NCI-H69 (cell line): ENCODE results near the gene SFRP2.

Experiments used
- DNase-seq: peaks from one replicate; lab custom pipeline; 2025; lab: John Stamatoyannopoulos, UW

The SFRP2 gene

GRCh38 chr4:153771046-153771445, 17.8 kb downstream of the SFRP2 start:
- DNase-seq: no peak

GRCh38 chr4:153766758-153767157, 22.1 kb downstream of the SFRP2 start:
- no peak for DNase-seq

GRCh38 chr4:153765894-153766293, 23.0 kb downstream of the SFRP2 start:
- DNase-seq: peak; percentile 4

GRCh38 chr4:153764601-153765368, 24.1 kb downstream of the SFRP2 start:
- no peak for DNase-seq

GRCh38 chr4:153763404-153763803, 25.5 kb downstream of the SFRP2 start:
- peak; percentile 4 for DNase-seq

GRCh38 chr4:153759407-153760316, 29.2 kb downstream of the SFRP2 start, which contains the start of gene RNF175:
RNF175 (minus strand) TSS chr4:153760024; CDS start chr4:153759862, 162 bp downstream.
- peak; percentile 9 for DNase-seq

- no peak for DNase-seq
Measured at GRCh38 chr4:153758688-153759406, 30.0 kb downstream of the SFRP2 start.

DNA sequence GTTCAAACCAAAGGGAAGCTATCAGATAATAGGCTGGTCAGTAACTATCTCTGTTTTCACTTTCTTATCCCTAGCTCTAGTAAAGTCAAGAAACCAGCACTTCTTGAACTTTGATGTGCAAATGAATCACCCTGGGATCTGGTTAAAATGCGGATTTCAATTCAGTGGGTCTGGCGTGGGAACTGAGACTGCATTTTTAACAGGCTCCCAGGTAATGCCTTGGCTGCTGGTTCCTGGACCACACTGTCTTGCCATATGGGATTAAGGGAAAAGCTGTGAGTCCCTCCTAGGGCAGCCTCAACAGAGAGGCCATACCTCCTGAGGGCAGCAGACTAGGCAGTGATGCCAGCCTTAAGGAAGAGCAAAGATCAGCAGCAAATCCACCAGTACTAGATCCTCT, 30.7 kb downstream of the SFRP2 start:
- DNase-seq: no peak

GRCh38 chr4:153757407-153757806, 31.5 kb downstream of the SFRP2 start:
- no peak for DNase-seq

DNA sequence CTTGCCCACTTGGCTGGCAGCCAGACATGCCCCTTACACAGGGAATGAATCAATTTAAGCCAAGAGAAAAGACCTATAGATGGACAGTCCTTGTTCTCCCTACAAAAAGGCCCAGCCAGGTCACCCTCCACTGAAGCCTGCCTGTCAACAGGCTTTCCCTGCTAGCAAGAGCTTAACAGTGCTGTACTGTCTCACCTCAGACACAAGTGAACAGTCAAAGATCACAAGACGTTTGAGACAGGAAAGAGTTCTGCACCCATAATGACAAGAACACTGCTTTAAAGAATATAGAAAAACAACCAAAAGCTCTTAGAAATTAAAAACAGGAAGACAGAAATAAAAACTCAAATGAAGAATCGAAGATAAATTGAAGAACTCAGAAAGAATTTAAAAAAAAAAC, 33.7 kb downstream of the SFRP2 start:
- DNase-seq: no peak

- peak; percentile 72 for DNase-seq
Measured at GRCh38 chr4:153750197-153750817, 38.6 kb downstream of the SFRP2 start.

DNA sequence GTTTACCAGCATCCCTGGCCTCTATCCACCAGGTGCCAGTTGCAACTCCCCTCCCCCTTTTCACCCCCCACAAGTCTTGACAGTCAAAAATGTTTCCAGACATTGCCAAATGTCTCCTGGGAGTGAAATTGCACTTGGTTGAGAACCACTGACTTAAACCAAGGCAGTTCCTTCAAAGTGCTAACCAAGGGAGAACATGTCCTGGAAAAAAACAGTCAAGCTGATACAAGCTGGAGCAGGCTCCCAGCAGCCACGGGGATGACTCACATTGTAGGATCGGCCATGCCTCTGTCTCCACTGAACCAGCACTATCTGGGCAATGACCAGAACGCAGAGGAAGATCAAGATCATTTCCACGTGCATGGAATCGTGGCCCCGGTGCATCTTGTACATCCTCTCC, 40.5 kb downstream of the SFRP2 start:
- no peak for DNase-seq

- DNase-seq: no peak
Measured at GRCh38 chr4:153747406-153747955, 41.4 kb downstream of the SFRP2 start.

DNA sequence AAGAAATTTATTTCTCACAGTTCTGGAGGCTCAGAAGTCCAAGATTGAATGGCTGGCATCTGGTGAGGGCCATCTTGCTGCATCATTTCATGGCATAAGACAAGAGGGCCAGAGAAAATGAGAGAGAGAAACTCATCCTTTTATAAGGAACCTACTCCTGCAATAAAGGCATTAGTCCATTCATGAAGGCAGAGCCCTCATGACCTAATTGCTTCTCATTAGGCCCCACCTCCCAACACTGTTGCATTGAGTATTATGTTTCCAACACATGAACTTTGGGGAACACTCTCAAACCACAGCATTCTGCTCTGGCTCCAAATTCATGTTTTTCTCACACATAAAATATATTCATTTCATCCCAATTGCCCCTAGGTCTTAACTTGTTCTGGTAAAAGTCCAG, 43.2 kb downstream of the SFRP2 start:
- no peak for DNase-seq

- DNase-seq: no peak
Measured at GRCh38 chr4:153741541-153741940, 47.3 kb downstream of the SFRP2 start.

GRCh38 chr4:153735906-153736461, 52.9 kb downstream of the SFRP2 start:
- no peak for DNase-seq

GRCh38 chr4:153733751-153734448, 55.0 kb downstream of the SFRP2 start:
- peak; percentile 2 for DNase-seq

- DNase-seq: peak; percentile 1
Measured at GRCh38 chr4:153731239-153731638, 57.6 kb downstream of the SFRP2 start.
